HepG2 (cell line): ENCODE measurements around the gene CCND2. TPM values are rescaled to one million over a fixed set of nuclear protein-coding genes. Genes with fewer than 3 reads are reported as not detected.

Experiments used
- BRCA1 ChIP-seq: sonication (generic); formaldehyde crosslinking; IDR thresholded peaks from 2 replicates; pipeline ENCODE4 v1.4.0; 2020; ENCODE audit warnings: missing genetic modification reagents
- ERF ChIP-seq: IDR thresholded peaks from 2 replicates; pipeline ENCODE4 v1.6.1; 2018; ENCODE audit warnings: missing biosample characterization, missing genetic modification reagents
- ETS1 ChIP-seq: sonication (generic); formaldehyde crosslinking; IDR thresholded peaks from 2 replicates; pipeline ENCODE4 v1.4.0; 2020; ENCODE audit warnings: missing genetic modification reagents
- KAT7 ChIP-seq: IDR thresholded peaks from 2 replicates; pipeline ENCODE4 v1.6.1; 2018; ENCODE audit warnings: borderline replicate concordance, missing compliant biosample characterization
- KMT2A ChIP-seq: sonication (generic); formaldehyde crosslinking; IDR thresholded peaks from 2 replicates; pipeline ENCODE4 v1.4.0; 2020; ENCODE audit warnings: missing genetic modification reagents
- NR3C1 ChIP-seq: sonication (generic); formaldehyde crosslinking; IDR thresholded peaks from 2 replicates; pipeline ENCODE4 v1.4.0; 2020; ENCODE audit warnings: missing genetic modification reagents
- PRDM4 ChIP-seq: sonication (generic); formaldehyde crosslinking; IDR thresholded peaks from 2 replicates; pipeline ENCODE4 v1.9.0; 2021; ENCODE audit warnings: missing genetic modification reagents, borderline replicate concordance
- SMAD9 ChIP-seq: sonication (generic); formaldehyde crosslinking; IDR thresholded peaks from 2 replicates; pipeline ENCODE4 v1.5.1; 2020; ENCODE audit warnings: mild to moderate bottlenecking, missing genetic modification reagents
- SRSF9 ChIP-seq: fragments of 200-400 bp; formaldehyde crosslinking; IDR thresholded peaks from 2 replicates; pipeline ENCODE4 v1.6.1; 2018; ENCODE audit warnings: borderline replicate concordance, mild to moderate bottlenecking, low read depth, low read length; ENCODE audit not compliant: insufficient read depth, poor library complexity, severe bottlenecking
- SSRP1 ChIP-seq: IDR thresholded peaks from 2 replicates; pipeline ENCODE4 v1.6.1; 2016; ENCODE audit warnings: control low read depth
- TBX2 ChIP-seq: sonication (generic); formaldehyde crosslinking; IDR thresholded peaks from 2 replicates; pipeline ENCODE4 v1.5.0; 2020; ENCODE audit warnings: missing genetic modification reagents, mild to moderate bottlenecking, borderline replicate concordance
- ZNF17 ChIP-seq: sonication (generic); formaldehyde crosslinking; IDR thresholded peaks from 2 replicates; pipeline ENCODE4 v1.5.0; 2020; ENCODE audit warnings: mild to moderate bottlenecking, missing genetic modification reagents
- ZNF180 ChIP-seq: sonication (generic); formaldehyde crosslinking; IDR thresholded peaks from 2 replicates; pipeline ENCODE4 v1.4.0; 2020; ENCODE audit warnings: low read depth, missing genetic modification reagents, borderline replicate concordance
- ZNF207 ChIP-seq: fragments of 450-650 bp; IDR thresholded peaks from 2 replicates; pipeline ENCODE4 v1.6.1; 2016; ENCODE audit warnings: antibody characterized with exemption, borderline replicate concordance
- ZNF317 ChIP-seq: sonication (generic); formaldehyde crosslinking; IDR thresholded peaks from 2 replicates; pipeline ENCODE4 v1.5.0; 2020; ENCODE audit warnings: mild to moderate bottlenecking, missing genetic modification reagents
- ZNF33A ChIP-seq: sonication (generic); formaldehyde crosslinking; IDR thresholded peaks from 2 replicates; pipeline ENCODE4 v1.5.1; 2020; ENCODE audit warnings: missing genetic modification reagents, mild to moderate bottlenecking, moderate library complexity, borderline replicate concordance
- ZNF382 ChIP-seq: sonication (generic); formaldehyde crosslinking; IDR thresholded peaks from 2 replicates; pipeline ENCODE4 v1.5.0; 2020; ENCODE audit warnings: missing genetic modification reagents, mild to moderate bottlenecking, borderline replicate concordance
- ZNF546 ChIP-seq: sonication (generic); formaldehyde crosslinking; conservative IDR thresholded peaks from 2 replicates; pipeline ENCODE4 v1.8.1; 2023; ENCODE audit warnings: mild to moderate bottlenecking, missing genetic modification reagents
- ZNF841 ChIP-seq: sonication (generic); formaldehyde crosslinking; IDR thresholded peaks from 2 replicates; pipeline ENCODE4 v1.8.1; 2023; ENCODE audit warnings: missing genetic modification reagents, borderline replicate concordance
- ZNF878 ChIP-seq: sonication (generic); formaldehyde crosslinking; IDR thresholded peaks from 2 replicates; pipeline ENCODE4 v1.8.1; 2023; ENCODE audit warnings: mild to moderate bottlenecking, missing genetic modification reagents, moderate library complexity
- ZSCAN29 ChIP-seq: sonication (generic); formaldehyde crosslinking; conservative IDR thresholded peaks from 2 replicates; pipeline ENCODE4 v1.4.0; 2020; ENCODE audit warnings: mild to moderate bottlenecking, missing genetic modification reagents
- polyA plus RNA-seq, 8 experiments: library from polyadenylated mRNA; depleted of rRNA in 3 of 8; stranded (reverse) in 7 of 8; unstranded in 1 of 8; fragments of >200 nt; fragmentation: Illumina TruSeq in 4 of 8; extraction: Trizol in 4 of 8; gene quantifications; 2 replicates each; pipeline versions ENCODE4 v1.2.1 to v1.2.3, GENCODE V29; 2011 to 2016; ENCODE audit warnings: low read depth in 4 of 8, missing spikeins in 1 of 8, mixed read lengths in 1 of 8; ENCODE audit not compliant: insufficient read depth in 1 of 8
- total RNA-seq, 5 experiments: library from RNA; depleted of rRNA; stranded (reverse); fragments of >200 nt; fragmentation: Illumina TruSeq; extraction: Trizol; gene quantifications; 2 replicates each; pipeline ENCODE4 v1.2.3, GENCODE V29; 2016; ENCODE audit warnings: low read depth in 1 of 5
- TF ChIP-seq, protein P1 (sequence below): sonication (generic); formaldehyde crosslinking; IDR thresholded peaks from 2 replicates; pipeline ENCODE4 v1.5.0; 2020; ENCODE audit warnings: mild to moderate bottlenecking, missing genetic modification reagents
- TF ChIP-seq, protein P2 (sequence below): sonication (generic); formaldehyde crosslinking; IDR thresholded peaks from 2 replicates; pipeline ENCODE4 v1.5.0; 2020; ENCODE audit warnings: missing genetic modification reagents, mild to moderate bottlenecking, borderline replicate concordance

CCND2 gene
- total and polyA plus RNA-seq, 2 of the 13 experiments (the other 11 are each of a cell fraction or from before 2014, with no cell fraction given): 0.61 to 1.4 TPM

DNA sequence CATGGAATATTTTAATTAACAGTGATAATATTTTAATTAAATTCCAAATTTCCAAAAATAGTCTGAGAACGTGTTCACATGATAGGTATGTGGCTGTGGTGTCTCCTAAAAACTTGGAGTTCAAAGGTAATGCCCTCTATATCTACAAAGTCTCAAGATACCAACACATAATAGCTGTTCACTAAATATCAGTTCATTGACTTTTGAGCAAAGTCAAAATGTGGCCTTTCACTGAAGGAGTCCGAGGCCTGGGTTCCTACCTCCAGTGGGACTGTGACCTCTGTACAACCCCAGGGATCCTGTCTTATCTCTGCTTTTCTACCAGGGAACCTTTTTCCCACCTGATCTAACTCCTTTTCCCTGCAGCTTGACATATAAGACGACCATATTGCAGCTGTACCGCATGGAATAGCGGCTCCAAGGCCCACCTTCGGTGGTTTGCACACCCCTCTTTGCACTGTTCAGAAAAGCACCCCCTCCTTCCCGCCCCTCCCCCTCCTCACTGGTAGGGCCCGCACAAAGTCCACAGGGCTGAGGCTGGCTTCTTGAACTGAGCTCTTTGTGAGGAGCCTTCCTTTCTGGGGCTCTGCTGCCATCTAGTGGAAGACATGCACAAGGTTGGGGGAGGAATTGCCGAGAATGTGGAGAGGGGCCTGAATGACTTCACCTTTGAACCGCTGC, 3.1 kb downstream of the CCND2 start (continued):
- TF ChIP-seq, protein P1, sequence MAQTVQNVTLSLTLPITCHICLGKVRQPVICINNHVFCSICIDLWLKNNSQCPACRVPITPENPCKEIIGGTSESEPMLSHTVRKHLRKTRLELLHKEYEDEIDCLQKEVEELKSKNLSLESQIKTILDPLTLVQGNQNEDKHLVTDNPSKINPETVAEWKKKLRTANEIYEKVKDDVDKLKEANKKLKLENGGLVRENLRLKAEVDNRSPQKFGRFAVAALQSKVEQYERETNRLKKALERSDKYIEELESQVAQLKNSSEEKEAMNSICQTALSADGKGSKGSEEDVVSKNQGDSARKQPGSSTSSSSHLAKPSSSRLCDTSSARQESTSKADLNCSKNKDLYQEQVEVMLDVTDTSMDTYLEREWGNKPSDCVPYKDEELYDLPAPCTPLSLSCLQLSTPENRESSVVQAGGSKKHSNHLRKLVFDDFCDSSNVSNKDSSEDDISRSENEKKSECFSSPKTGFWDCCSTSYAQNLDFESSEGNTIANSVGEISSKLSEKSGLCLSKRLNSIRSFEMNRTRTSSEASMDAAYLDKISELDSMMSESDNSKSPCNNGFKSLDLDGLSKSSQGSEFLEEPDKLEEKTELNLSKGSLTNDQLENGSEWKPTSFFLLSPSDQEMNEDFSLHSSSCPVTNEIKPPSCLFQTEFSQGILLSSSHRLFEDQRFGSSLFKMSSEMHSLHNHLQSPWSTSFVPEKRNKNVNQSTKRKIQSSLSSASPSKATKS: no peak
- TF ChIP-seq ZNF317 (CRISPR knock-in tag): no peak
- TF ChIP-seq KAT7 (CRISPR knock-in tag): no peak
- no peak for TF ChIP-seq ERF (CRISPR knock-in tag)
- no peak for TF ChIP-seq SRSF9
- no peak for TF ChIP-seq ZNF17 (CRISPR knock-in tag)
- TF ChIP-seq, protein P2, sequence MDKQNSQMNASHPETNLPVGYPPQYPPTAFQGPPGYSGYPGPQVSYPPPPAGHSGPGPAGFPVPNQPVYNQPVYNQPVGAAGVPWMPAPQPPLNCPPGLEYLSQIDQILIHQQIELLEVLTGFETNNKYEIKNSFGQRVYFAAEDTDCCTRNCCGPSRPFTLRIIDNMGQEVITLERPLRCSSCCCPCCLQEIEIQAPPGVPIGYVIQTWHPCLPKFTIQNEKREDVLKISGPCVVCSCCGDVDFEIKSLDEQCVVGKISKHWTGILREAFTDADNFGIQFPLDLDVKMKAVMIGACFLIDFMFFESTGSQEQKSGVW: no peak
- no peak for TF ChIP-seq BRCA1
- no peak for TF ChIP-seq SSRP1 (CRISPR knock-in tag)
- no peak for TF ChIP-seq ZNF207
- no peak for TF ChIP-seq KMT2A (CRISPR knock-in tag)
- no peak for TF ChIP-seq SMAD9 (CRISPR knock-in tag)
- TF ChIP-seq ZNF546: no peak
- no peak for TF ChIP-seq ZSCAN29 (CRISPR knock-in tag)
- TF ChIP-seq ZNF841 (CRISPR knock-in tag): no peak
- no peak for TF ChIP-seq PRDM4
- TF ChIP-seq ETS1 (CRISPR knock-in tag): no peak
- TF ChIP-seq TBX2: no peak
- TF ChIP-seq ZNF878: no peak
- TF ChIP-seq ZNF382 (CRISPR knock-in tag): no peak
- TF ChIP-seq ZNF33A (CRISPR knock-in tag): no peak
- TF ChIP-seq ZNF180: no peak
- TF ChIP-seq NR3C1 (CRISPR knock-in tag): no peak
